Muscle layer of duodenum (tissue), 2 donors: ENCODE results near the gene TUBA4B.

Experiments used
- H3K27ac ChIP-seq: one replicate; pipeline ENCODE4 v1.7.0; 2013; ENCODE audit warnings: mild to moderate bottlenecking, low read length
- H3K27me3 ChIP-seq: one replicate; pipeline ENCODE4 v1.7.0; 2013; ENCODE audit warnings: low read depth, mild to moderate bottlenecking, control low read depth, low read length
- H3K36me3 ChIP-seq, 2 donors: one replicate each; pipeline ENCODE4 v1.7.0; 2013; ENCODE audit warnings: low read length in 2 of 2, control low read depth in 1 of 2, mild to moderate bottlenecking in 1 of 2; ENCODE audit not compliant: insufficient read depth in 2 of 2, control insufficient read depth in 1 of 2
- H3K4me1 ChIP-seq, 2 donors: one replicate each; pipeline ENCODE4 v1.7.0; 2013; ENCODE audit warnings: low read length in 2 of 2, mild to moderate bottlenecking in 2 of 2, control low read depth in 1 of 2, moderate library complexity in 1 of 2; ENCODE audit not compliant: insufficient read depth in 2 of 2, control insufficient read depth in 1 of 2
- H3K4me3 ChIP-seq, 2 donors: one replicate each; pipeline ENCODE4 v1.7.0; 2013; ENCODE audit warnings: low read length in 2 of 2, low read depth in 1 of 2, mild to moderate bottlenecking in 1 of 2
- H3K9me3 ChIP-seq, 2 donors: one replicate each; pipeline ENCODE4 v1.7.0; 2013; ENCODE audit warnings: low read length in 2 of 2, control low read depth in 1 of 2, mild to moderate bottlenecking in 1 of 2; ENCODE audit not compliant: control insufficient read depth in 1 of 2
- donor health status: healthy.

The TUBA4B gene

GRCh38 chr2:219289537-219290361, 36.7 kb downstream of the TUBA4B start:
- Histone ChIP-seq H3K27ac (no peak overlapping the region), H3K27me3 (no peaks in the 10 kb centered on the region), H3K4me3 (no peak overlapping the region), H3K4me1 (peaks cover 3 to 22% of the 10 kb centered on the region in 2 donors), H3K36me3 (peaks cover 7 to 10% of the 10 kb centered on the region in 2 donors), H3K9me3 (no peaks in the 10 kb centered on the region)

GRCh38 chr2:219290381-219291171, 37.5 kb downstream of the TUBA4B start:
- no peak overlapping the region for H3K4me3 ChIP-seq
- H3K36me3 ChIP-seq: peaks cover 0 to 2% of the 10 kb centered on the region in 2 donors
- H3K27me3 ChIP-seq: no peaks in the 10 kb centered on the region
- no peaks in the 10 kb centered on the region for H3K9me3 ChIP-seq
- peaks cover 3 to 16% of the 10 kb centered on the region in 2 donors for H3K4me1 ChIP-seq
- H3K27ac ChIP-seq: no peak overlapping the region

- Histone ChIP-seq H3K4me1 (peaks cover 3 to 15% of the 10 kb centered on the region in 2 donors), H3K4me3 (no peak overlapping the region), H3K36me3 (no peaks in the 10 kb centered on the region), H3K27ac (no peak overlapping the region), H3K9me3 (no peaks in the 10 kb centered on the region), H3K27me3 (no peaks in the 10 kb centered on the region)
Measured at GRCh38 chr2:219291394-219291793, 38.4 kb downstream of the TUBA4B start.

GRCh38 chr2:219291910-219292490, 39.0 kb downstream of the TUBA4B start:
- Histone ChIP-seq H3K27ac (no peak overlapping the region), H3K36me3 (no peaks in the 10 kb centered on the region), H3K27me3 (no peaks in the 10 kb centered on the region), H3K9me3 (no peaks in the 10 kb centered on the region), H3K4me3 (no peak overlapping the region), H3K4me1 (peaks cover 3 to 15% of the 10 kb centered on the region in 2 donors)

- Histone ChIP-seq H3K27me3 (no peaks in the 10 kb centered on the region), H3K36me3 (no peaks in the 10 kb centered on the region), H3K9me3 (no peaks in the 10 kb centered on the region), H3K4me1 (peaks cover 3 to 15% of the 10 kb centered on the region in 2 donors), H3K27ac (no peak overlapping the region), H3K4me3 (no peak overlapping the region)
Measured at GRCh38 chr2:219292616-219293015, 39.6 kb downstream of the TUBA4B start.

GRCh38 chr2:219293736-219294231, 40.7 kb downstream of the TUBA4B start:
- no peaks in the 10 kb centered on the region for H3K9me3 ChIP-seq
- no peak overlapping the region for H3K27ac ChIP-seq

GRCh38 chr2:219294356-219295351, 41.6 kb downstream of the TUBA4B start:
- no peaks in the 10 kb centered on the region for H3K36me3 ChIP-seq
- peak overlapping the region; percentile 23 for H3K27ac ChIP-seq
- H3K27me3 ChIP-seq: no peaks in the 10 kb centered on the region
- peaks cover 0 to 8% of the 10 kb centered on the region in 2 donors for H3K4me1 ChIP-seq
- H3K9me3 ChIP-seq: no peaks in the 10 kb centered on the region
- H3K4me3 ChIP-seq: peak overlapping the region; percentile 27 to 65

More at GRCh38 chr2:219293736-219294231, 40.7 kb downstream of the TUBA4B start:
- H3K36me3 ChIP-seq: no peaks in the 10 kb centered on the region
- peaks cover 3 to 15% of the 10 kb centered on the region in 2 donors for H3K4me1 ChIP-seq
- H3K27me3 ChIP-seq: no peaks in the 10 kb centered on the region
- peak overlapping the region in 1 of 2 donors; percentile 13 for H3K4me3 ChIP-seq

- H3K4me3 ChIP-seq: no peak overlapping the region
- H3K27me3 ChIP-seq: peaks cover 6% of the 10 kb centered on the region
- no peaks in the 10 kb centered on the region for H3K9me3 ChIP-seq
- H3K27ac ChIP-seq: no peak overlapping the region
- peaks cover 0 to 5% of the 10 kb centered on the region in 2 donors for H3K4me1 ChIP-seq
- no peaks in the 10 kb centered on the region for H3K36me3 ChIP-seq
Measured at GRCh38 chr2:219296142-219296541, 43.1 kb downstream of the TUBA4B start.

GRCh38 chr2:219296631-219297391, 43.8 kb downstream of the TUBA4B start:
- Histone ChIP-seq H3K27me3 (peaks cover 6% of the 10 kb centered on the region), H3K27ac (no peak overlapping the region), H3K9me3 (no peaks in the 10 kb centered on the region), H3K4me1 (peaks cover 0 to 5% of the 10 kb centered on the region in 2 donors), H3K36me3 (no peaks in the 10 kb centered on the region), H3K4me3 (no peak overlapping the region)
